HEK293 (cell line): ENCODE results near the gene LDLR.

Source experiments
- CTCF ChIA-PET: fragments of 350-600 bp; formaldehyde crosslinking; extraction: SDS; loops from one replicate; lab custom pipeline; 2021; ENCODE audit warnings: antibody characterized with exemption; lab: Yijun Ruan, JAX
- POLR2A ChIA-PET: fragments of 300-600 bp; formaldehyde crosslinking; extraction: SDS; loops from one replicate; lab custom pipeline; 2020; ENCODE audit warnings: antibody characterized with exemption, inconsistent platforms; lab: Yijun Ruan, JAX
- H3K27ac ChIP-seq: fragments of 200-500 bp; sonication (Bioruptor generic); 2 replicates; pipeline ENCODE4 v1.5.1; 2014; ENCODE audit warnings: low read depth, low read length, control low read depth, inconsistent platforms; ENCODE audit errors: extremely low read depth
- H3K36me3 ChIP-seq, 2 experiments: fragments of 200-500 bp in 1 of 2; sonication (Bioruptor generic) in 1 of 2; 1 replicate in 1 of 2; 2 replicates in 1 of 2; pipeline ENCODE4 v1.5.1; 2014 to 2017; ENCODE audit warnings: inconsistent platforms in 2 of 2, low read length in 2 of 2; ENCODE audit not compliant: control insufficient read depth in 2 of 2, insufficient read depth in 1 of 2
- H3K4me1 ChIP-seq: fragments of 200-500 bp; sonication (Bioruptor generic); 2 replicates; pipeline ENCODE4 v1.5.1; 2014; ENCODE audit warnings: mild to moderate bottlenecking, low read length, inconsistent platforms; ENCODE audit not compliant: control insufficient read depth, insufficient read depth
- H3K4me3 ChIP-seq: 2 replicates; pipeline ENCODE4 v1.5.1; 2011; ENCODE audit warnings: low read depth, mild to moderate bottlenecking, control low read depth, low read length, moderate library complexity
- H3K9me3 ChIP-seq: fragments of 200-500 bp; sonication (Bioruptor generic); 2 replicates; pipeline ENCODE4 v1.5.1; 2014; ENCODE audit warnings: low read depth, low read length, inconsistent platforms; ENCODE audit not compliant: control insufficient read depth, insufficient read depth
- IKZF3 ChIP-seq: fragments of 450-650 bp; IDR thresholded peaks from 2 replicates; pipeline ENCODE4 v1.5.0; 2018; ENCODE audit warnings: missing biosample characterization, mild to moderate bottlenecking, missing genetic modification characterization, moderate library complexity
- SALL2 ChIP-seq: fragments of 450-650 bp; formaldehyde crosslinking; IDR thresholded peaks from 2 replicates; pipeline ENCODE4 v1.5.0; 2017; ENCODE audit warnings: missing biosample characterization, mild to moderate bottlenecking, missing genetic modification characterization, borderline replicate concordance
- ZBTB7A ChIP-seq: fragments of 450-650 bp; formaldehyde crosslinking; IDR thresholded peaks from 2 replicates; pipeline ENCODE4 v1.5.1; 2016; ENCODE audit warnings: low read depth, missing biosample characterization, missing genetic modification characterization
- ZFP69B ChIP-seq: fragments of 450-650 bp; formaldehyde crosslinking; IDR thresholded peaks from 2 replicates; pipeline ENCODE4 v1.5.1; 2016; ENCODE audit warnings: missing biosample characterization, missing genetic modification characterization
- ZNF266 ChIP-seq: fragments of 450-650 bp; formaldehyde crosslinking; IDR thresholded peaks from 2 replicates; pipeline ENCODE4 v1.5.1; 2016; ENCODE audit warnings: missing biosample characterization, missing genetic modification characterization, low read depth
- ZNF354C ChIP-seq: fragments of 450-650 bp; formaldehyde crosslinking; IDR thresholded peaks from 2 replicates; pipeline ENCODE4 v1.5.1; 2016; ENCODE audit warnings: missing biosample characterization, missing genetic modification characterization, low read depth, borderline replicate concordance
- ZNF416 ChIP-seq: fragments of 450-650 bp; formaldehyde crosslinking; IDR thresholded peaks from 2 replicates; pipeline ENCODE4 v1.5.1; 2016; ENCODE audit warnings: missing biosample characterization, missing genetic modification characterization
- ZNF585B ChIP-seq: fragments of 450-650 bp; formaldehyde crosslinking; IDR thresholded peaks from 2 replicates; pipeline ENCODE4 v1.5.1; 2016; ENCODE audit warnings: missing biosample characterization, missing genetic modification characterization
- ZNF629 ChIP-seq: fragments of 450-650 bp; formaldehyde crosslinking; IDR thresholded peaks from 2 replicates; pipeline ENCODE4 v1.5.1; 2017; ENCODE audit warnings: missing biosample characterization, missing genetic modification characterization
- ZNF670 ChIP-seq: fragments of 450-650 bp; formaldehyde crosslinking; IDR thresholded peaks from 2 replicates; pipeline ENCODE4 v1.5.1; 2016; ENCODE audit warnings: missing biosample characterization, missing genetic modification characterization, low read depth
- ZNF777 ChIP-seq: fragments of 450-650 bp; formaldehyde crosslinking; IDR thresholded peaks from 2 replicates; pipeline ENCODE4 v1.5.1; 2017; ENCODE audit warnings: missing biosample characterization, missing genetic modification characterization, borderline replicate concordance
- TF ChIP-seq, protein P1 (sequence below): fragments of 450-650 bp; formaldehyde crosslinking; IDR thresholded peaks from 2 replicates; pipeline ENCODE4 v1.5.1; 2016; ENCODE audit warnings: missing biosample characterization, missing genetic modification characterization
- TF ChIP-seq, protein P2 (sequence below): fragments of 450-650 bp; formaldehyde crosslinking; IDR thresholded peaks from 2 replicates; pipeline ENCODE4 v1.5.1; 2016; ENCODE audit warnings: missing biosample characterization, missing genetic modification characterization
- TF ChIP-seq, protein P3 (sequence below): fragments of 450-650 bp; formaldehyde crosslinking; IDR thresholded peaks from 2 replicates; pipeline ENCODE4 v1.5.1; 2016; ENCODE audit warnings: missing biosample characterization, missing genetic modification characterization
- TF ChIP-seq, protein P4 (sequence below): fragments of 450-650 bp; formaldehyde crosslinking; IDR thresholded peaks from 2 replicates; pipeline ENCODE4 v1.5.1; 2016; ENCODE audit warnings: missing biosample characterization, missing genetic modification characterization, borderline replicate concordance
- TF ChIP-seq, protein P5 (sequence below): fragments of 450-650 bp; formaldehyde crosslinking; IDR thresholded peaks from 2 replicates; pipeline ENCODE4 v1.5.1; 2017; ENCODE audit warnings: missing biosample characterization, missing genetic modification characterization
- TF ChIP-seq, protein P6 (sequence below): fragments of 450-650 bp; formaldehyde crosslinking; IDR thresholded peaks from 2 replicates; pipeline ENCODE4 v1.5.1; 2017; ENCODE audit warnings: missing biosample characterization, missing genetic modification characterization
- TF ChIP-seq, protein P7 (sequence below): fragments of 450-650 bp; formaldehyde crosslinking; IDR thresholded peaks from 2 replicates; pipeline ENCODE4 v1.5.1; 2016; ENCODE audit warnings: missing biosample characterization, missing genetic modification characterization

The LDLR gene

DNA sequence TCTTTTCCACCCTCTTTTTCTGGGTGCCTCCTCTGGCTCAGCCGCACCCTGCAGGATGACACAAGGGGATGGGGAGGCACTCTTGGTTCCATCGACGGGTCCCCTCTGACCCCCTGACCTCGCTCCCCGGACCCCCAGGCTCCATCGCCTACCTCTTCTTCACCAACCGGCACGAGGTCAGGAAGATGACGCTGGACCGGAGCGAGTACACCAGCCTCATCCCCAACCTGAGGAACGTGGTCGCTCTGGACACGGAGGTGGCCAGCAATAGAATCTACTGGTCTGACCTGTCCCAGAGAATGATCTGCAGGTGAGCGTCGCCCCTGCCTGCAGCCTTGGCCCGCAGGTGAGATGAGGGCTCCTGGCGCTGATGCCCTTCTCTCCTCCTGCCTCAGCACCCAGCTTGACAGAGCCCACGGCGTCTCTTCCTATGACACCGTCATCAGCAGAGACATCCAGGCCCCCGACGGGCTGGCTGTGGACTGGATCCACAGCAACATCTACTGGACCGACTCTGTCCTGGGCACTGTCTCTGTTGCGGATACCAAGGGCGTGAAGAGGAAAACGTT lies 24.0 kb downstream of the LDLR start:
- H3K36me3 ChIP-seq, result peaks cover 33 to 83% of the 10 kb centered on the region in 2 experiments
- TF ChIP-seq ZNF629 (no peak), ZNF416 (tag by site-specific recombination) (no peak), ZNF266 (no peak), ZNF354C (tag by site-specific recombination) (no peak), SALL2 (tag by site-specific recombination) (no peak), ZNF585B (tag by site-specific recombination) (no peak)
- TF ChIP-seq, protein P1, sequence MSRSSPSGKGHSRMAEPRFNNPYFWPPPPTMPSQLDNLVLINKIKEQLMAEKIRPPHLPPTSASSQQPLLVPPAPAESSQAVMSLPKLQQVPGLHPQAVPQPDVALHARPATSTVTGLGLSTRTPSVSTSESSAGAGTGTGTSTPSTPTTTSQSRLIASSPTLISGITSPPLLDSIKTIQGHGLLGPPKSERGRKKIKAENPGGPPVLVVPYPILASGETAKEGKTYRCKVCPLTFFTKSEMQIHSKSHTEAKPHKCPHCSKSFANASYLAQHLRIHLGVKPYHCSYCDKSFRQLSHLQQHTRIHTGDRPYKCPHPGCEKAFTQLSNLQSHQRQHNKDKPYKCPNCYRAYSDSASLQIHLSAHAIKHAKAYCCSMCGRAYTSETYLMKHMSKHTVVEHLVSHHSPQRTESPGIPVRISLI (tag by site-specific recombination), result no peak
- TF ChIP-seq, protein P2, sequence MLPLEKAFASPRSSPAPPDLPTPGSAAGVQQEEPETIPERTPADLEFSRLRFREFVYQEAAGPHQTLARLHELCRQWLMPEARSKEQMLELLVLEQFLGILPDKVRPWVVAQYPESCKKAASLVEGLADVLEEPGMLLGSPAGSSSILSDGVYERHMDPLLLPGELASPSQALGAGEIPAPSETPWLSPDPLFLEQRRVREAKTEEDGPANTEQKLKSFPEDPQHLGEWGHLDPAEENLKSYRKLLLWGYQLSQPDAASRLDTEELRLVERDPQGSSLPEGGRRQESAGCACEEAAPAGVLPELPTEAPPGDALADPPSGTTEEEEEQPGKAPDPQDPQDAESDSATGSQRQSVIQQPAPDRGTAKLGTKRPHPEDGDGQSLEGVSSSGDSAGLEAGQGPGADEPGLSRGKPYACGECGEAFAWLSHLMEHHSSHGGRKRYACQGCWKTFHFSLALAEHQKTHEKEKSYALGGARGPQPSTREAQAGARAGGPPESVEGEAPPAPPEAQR (tag by site-specific recombination), result no peak
- no peak overlapping the region for H3K4me3 ChIP-seq
- no peaks in the 10 kb centered on the region for H3K9me3 ChIP-seq
- no peak overlapping the region for H3K27ac ChIP-seq
- ChIA-PET CTCF (interaction anchor here (0.7 to 1.6 kb wide), 3 partner anchors 13 to 21 kb away, joined by 3 to 8 read pairs (median 6); no protein-coding TSS in a partner anchor), POLR2A (interaction anchor here (0.7 kb wide), 1 partner anchor 303 kb away, joined by 6 read pairs; no protein-coding TSS in a partner anchor)
- H3K4me1 ChIP-seq, result no peaks in the 10 kb centered on the region

DNA sequence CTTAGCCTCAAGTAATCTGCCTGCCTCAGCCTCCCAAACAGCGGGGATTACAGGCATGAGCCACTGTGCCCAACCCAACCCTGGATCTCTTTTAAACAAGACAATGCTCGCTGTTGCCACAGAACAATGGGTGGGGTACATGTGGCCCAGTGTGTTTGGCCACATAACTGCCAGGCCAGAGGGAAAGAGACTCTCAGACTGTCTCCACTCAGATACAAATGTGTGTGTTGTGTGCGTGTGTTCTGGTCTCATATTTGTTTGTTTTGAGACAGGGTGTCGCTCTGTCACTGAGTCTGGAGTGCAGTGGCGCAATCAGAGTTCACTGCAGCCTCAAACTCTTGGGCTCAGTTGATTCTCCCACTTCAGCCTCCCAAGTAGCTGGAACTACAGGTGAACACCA lies 25.8 kb downstream of the LDLR start:
- H3K27ac ChIP-seq, result no peak overlapping the region
- no peaks in the 10 kb centered on the region for H3K9me3 ChIP-seq
- POLR2A ChIA-PET, result no interaction called here
- H3K4me1 ChIP-seq, result no peaks in the 10 kb centered on the region
- peaks cover 30 to 79% of the 10 kb centered on the region in 2 experiments for H3K36me3 ChIP-seq
- TF ChIP-seq IKZF3 (no peak), ZNF777 (no peak), ZFP69B (no peak), ZNF585B (tag by site-specific recombination) (no peak)
- TF ChIP-seq, protein P3, sequence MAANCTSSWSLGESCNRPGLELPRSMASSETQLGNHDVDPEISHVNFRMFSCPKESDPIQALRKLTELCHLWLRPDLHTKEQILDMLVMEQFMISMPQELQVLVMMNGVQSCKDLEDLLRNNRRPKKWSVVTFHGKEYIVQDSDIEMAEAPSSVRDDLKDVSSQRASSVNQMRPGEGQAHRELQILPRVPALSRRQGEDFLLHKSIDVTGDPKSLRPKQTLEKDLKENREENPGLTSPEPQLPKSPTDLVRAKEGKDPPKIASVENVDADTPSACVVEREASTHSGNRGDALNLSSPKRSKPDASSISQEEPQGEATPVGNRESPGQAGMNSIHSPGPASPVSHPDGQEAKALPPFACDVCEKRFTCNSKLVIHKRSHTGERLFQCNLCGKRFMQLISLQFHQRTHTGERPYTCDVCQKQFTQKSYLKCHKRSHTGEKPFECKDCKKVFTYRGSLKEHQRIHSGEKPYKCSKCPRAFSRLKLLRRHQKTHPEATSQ (tag by site-specific recombination), result no peak
- TF ChIP-seq, all 188 proteins: peak for 0
- no peak overlapping the region for H3K4me3 ChIP-seq
- CTCF ChIA-PET, result interaction anchor here (1.0 to 1.1 kb wide), 2 partner anchors 11 to 25 kb away, joined by 3 read pairs; no protein-coding TSS in a partner anchor

DNA sequence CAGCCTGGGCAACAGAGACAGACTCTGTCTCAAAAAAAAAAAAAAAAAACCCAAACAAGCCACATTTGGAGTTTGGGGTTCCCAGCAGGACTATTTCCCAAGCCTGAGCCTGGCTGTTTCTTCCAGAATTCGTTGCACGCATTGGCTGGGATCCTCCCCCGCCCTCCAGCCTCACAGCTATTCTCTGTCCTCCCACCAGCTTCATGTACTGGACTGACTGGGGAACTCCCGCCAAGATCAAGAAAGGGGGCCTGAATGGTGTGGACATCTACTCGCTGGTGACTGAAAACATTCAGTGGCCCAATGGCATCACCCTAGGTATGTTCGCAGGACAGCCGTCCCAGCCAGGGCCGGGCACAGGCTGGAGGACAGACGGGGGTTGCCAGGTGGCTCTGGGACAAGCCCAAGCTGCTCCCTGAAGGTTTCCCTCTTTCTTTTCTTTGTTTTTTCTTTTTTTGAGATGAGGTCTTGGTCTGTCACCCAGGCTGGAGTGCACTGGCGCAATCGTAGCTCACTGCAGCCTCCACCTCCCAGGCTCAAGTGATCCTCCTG lies 26.7 kb downstream of the LDLR start:
- ChIA-PET CTCF (interaction anchor here (1.1 kb wide), 1 partner anchor 10 kb away, joined by 3 read pairs; no protein-coding TSS in a partner anchor), POLR2A (interaction anchor here (0.7 kb wide), 1 partner anchor 781 kb away, joined by 4 read pairs; no protein-coding TSS in a partner anchor)
- Histone ChIP-seq H3K36me3 (peaks cover 32 to 80% of the 10 kb centered on the region in 2 experiments), H3K4me3 (no peak overlapping the region), H3K9me3 (no peaks in the 10 kb centered on the region), H3K27ac (no peak overlapping the region), H3K4me1 (no peaks in the 10 kb centered on the region)
- TF ChIP-seq, protein P4, sequence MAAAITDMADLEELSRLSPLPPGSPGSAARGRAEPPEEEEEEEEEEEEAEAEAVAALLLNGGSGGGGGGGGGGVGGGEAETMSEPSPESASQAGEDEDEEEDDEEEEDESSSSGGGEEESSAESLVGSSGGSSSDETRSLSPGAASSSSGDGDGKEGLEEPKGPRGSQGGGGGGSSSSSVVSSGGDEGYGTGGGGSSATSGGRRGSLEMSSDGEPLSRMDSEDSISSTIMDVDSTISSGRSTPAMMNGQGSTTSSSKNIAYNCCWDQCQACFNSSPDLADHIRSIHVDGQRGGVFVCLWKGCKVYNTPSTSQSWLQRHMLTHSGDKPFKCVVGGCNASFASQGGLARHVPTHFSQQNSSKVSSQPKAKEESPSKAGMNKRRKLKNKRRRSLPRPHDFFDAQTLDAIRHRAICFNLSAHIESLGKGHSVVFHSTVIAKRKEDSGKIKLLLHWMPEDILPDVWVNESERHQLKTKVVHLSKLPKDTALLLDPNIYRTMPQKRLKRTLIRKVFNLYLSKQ (tag by site-specific recombination), result no peak
- no peak for TF ChIP-seq ZNF670 (tag by site-specific recombination)
- TF ChIP-seq, protein P5, sequence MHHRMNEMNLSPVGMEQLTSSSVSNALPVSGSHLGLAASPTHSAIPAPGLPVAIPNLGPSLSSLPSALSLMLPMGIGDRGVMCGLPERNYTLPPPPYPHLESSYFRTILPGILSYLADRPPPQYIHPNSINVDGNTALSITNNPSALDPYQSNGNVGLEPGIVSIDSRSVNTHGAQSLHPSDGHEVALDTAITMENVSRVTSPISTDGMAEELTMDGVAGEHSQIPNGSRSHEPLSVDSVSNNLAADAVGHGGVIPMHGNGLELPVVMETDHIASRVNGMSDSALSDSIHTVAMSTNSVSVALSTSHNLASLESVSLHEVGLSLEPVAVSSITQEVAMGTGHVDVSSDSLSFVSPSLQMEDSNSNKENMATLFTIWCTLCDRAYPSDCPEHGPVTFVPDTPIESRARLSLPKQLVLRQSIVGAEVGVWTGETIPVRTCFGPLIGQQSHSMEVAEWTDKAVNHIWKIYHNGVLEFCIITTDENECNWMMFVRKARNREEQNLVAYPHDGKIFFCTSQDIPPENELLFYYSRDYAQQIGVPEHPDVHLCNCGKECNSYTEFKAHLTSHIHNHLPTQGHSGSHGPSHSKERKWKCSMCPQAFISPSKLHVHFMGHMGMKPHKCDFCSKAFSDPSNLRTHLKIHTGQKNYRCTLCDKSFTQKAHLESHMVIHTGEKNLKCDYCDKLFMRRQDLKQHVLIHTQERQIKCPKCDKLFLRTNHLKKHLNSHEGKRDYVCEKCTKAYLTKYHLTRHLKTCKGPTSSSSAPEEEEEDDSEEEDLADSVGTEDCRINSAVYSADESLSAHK (tag by site-specific recombination), result no peak
- TF ChIP-seq, protein P6, sequence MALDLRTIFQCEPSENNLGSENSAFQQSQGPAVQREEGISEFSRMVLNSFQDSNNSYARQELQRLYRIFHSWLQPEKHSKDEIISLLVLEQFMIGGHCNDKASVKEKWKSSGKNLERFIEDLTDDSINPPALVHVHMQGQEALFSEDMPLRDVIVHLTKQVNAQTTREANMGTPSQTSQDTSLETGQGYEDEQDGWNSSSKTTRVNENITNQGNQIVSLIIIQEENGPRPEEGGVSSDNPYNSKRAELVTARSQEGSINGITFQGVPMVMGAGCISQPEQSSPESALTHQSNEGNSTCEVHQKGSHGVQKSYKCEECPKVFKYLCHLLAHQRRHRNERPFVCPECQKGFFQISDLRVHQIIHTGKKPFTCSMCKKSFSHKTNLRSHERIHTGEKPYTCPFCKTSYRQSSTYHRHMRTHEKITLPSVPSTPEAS (tag by site-specific recombination), result no peak
- TF ChIP-seq ZBTB7A (tag by site-specific recombination), result no peak
- TF ChIP-seq, protein P7, sequence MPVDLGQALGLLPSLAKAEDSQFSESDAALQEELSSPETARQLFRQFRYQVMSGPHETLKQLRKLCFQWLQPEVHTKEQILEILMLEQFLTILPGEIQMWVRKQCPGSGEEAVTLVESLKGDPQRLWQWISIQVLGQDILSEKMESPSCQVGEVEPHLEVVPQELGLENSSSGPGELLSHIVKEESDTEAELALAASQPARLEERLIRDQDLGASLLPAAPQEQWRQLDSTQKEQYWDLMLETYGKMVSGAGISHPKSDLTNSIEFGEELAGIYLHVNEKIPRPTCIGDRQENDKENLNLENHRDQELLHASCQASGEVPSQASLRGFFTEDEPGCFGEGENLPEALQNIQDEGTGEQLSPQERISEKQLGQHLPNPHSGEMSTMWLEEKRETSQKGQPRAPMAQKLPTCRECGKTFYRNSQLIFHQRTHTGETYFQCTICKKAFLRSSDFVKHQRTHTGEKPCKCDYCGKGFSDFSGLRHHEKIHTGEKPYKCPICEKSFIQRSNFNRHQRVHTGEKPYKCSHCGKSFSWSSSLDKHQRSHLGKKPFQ (tag by site-specific recombination), result no peak
